ENCODE data around the gene NOTCH3.

Gene NOTCH3

GRCh38 chr19:15184776-15185175 lies 16.0 kb downstream of the NOTCH3 start:
- Histone ChIP-seq H3K4me2 (ENCODE audit: low read length) (no peak overlapping the region), H3K36me3 (ENCODE audit: control insufficient read depth, low read length) (no peaks in the 10 kb centered on the region), H3K4me3 (ENCODE audit: low read length) (no peak overlapping the region), H3K9me3 (ENCODE audit: control insufficient read depth, insufficient read depth, low read length) (no peaks in the 10 kb centered on the region), H3F3A (ENCODE audit: control insufficient read depth, insufficient read depth) (no peaks in the 10 kb centered on the region), H3K79me2 (ENCODE audit: control insufficient read depth, low read length) (no peaks in the 10 kb centered on the region), H3K27ac (ENCODE audit: low read depth, low read length) (no peak overlapping the region), H4K20me1 (ENCODE audit: control insufficient read depth, insufficient read depth, low read depth, low read length) (no peaks in the 10 kb centered on the region), H3K9me2 (replicated peaks; ENCODE audit: control insufficient read depth, low read length) (no peaks in the 10 kb centered on the region), H3K27me3 (ENCODE audit: control insufficient read depth, low read length) (no peaks in the 10 kb centered on the region), H3K4me1 (ENCODE audit: control insufficient read depth, low read length) (peaks cover 3% of the 10 kb centered on the region; the same call in 1 of the 2 replicates)
- TF ChIP-seq EZH2phosphoT487 (IDR thresholded peaks at IDR 0.05; ENCODE audit: borderline replicate concordance, low read length): no peak
- TF ChIP-seq, protein P1, sequence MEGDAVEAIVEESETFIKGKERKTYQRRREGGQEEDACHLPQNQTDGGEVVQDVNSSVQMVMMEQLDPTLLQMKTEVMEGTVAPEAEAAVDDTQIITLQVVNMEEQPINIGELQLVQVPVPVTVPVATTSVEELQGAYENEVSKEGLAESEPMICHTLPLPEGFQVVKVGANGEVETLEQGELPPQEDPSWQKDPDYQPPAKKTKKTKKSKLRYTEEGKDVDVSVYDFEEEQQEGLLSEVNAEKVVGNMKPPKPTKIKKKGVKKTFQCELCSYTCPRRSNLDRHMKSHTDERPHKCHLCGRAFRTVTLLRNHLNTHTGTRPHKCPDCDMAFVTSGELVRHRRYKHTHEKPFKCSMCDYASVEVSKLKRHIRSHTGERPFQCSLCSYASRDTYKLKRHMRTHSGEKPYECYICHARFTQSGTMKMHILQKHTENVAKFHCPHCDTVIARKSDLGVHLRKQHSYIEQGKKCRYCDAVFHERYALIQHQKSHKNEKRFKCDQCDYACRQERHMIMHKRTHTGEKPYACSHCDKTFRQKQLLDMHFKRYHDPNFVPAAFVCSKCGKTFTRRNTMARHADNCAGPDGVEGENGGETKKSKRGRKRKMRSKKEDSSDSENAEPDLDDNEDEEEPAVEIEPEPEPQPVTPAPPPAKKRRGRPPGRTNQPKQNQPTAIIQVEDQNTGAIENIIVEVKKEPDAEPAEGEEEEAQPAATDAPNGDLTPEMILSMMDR (IDR thresholded peaks at IDR 0.05; ENCODE audit: low read depth, low read length, poor library complexity, severe bottlenecking): no peak

DNA sequence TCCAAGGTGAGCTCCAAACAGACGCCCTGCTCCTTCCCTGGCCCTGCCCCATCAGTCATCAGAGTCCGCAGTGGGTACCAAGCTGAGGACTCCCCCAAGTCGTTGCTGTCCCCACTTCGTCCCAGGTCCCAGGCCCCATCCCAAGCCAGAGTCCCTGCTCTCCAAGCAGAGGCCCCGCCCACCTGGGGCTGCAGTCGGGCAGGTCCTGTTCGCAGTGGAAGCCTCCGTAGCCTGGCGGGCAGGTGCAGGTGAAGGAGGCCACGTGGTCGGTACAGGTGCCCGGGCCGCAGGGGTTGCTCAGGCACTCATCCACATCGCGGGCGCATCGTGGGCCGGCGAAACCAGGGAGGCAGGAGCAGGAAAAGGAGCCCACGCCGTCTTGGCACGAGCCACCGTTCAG lies 19.4 kb downstream of the NOTCH3 start:
- no peak for TF ChIP-seq EZH2phosphoT487 (IDR thresholded peaks at IDR 0.05; ENCODE audit: borderline replicate concordance, low read length)
- TF ChIP-seq, protein P1 (IDR thresholded peaks at IDR 0.05; ENCODE audit: low read depth, low read length, poor library complexity, severe bottlenecking): no peak
- Histone ChIP-seq H3K79me2 (ENCODE audit: control insufficient read depth, low read length) (no peaks in the 10 kb centered on the region), H3K27me3 (ENCODE audit: control insufficient read depth, low read length) (no peaks in the 10 kb centered on the region), H3K4me3 (ENCODE audit: low read length) (peak overlapping the region; percentile 64; the same call in 1 of the 2 replicates), H3K9me3 (ENCODE audit: control insufficient read depth, insufficient read depth, low read length) (no peaks in the 10 kb centered on the region), H3K4me1 (ENCODE audit: control insufficient read depth, low read length) (peaks cover 6% of the 10 kb centered on the region), H3K4me2 (ENCODE audit: low read length) (peak overlapping the region; percentile 59), H3K9me2 (replicated peaks; ENCODE audit: control insufficient read depth, low read length) (no peaks in the 10 kb centered on the region), H3F3A (ENCODE audit: control insufficient read depth, insufficient read depth) (no peaks in the 10 kb centered on the region), H4K20me1 (ENCODE audit: control insufficient read depth, insufficient read depth, low read depth, low read length) (no peaks in the 10 kb centered on the region), H3K27ac (ENCODE audit: low read depth, low read length) (no peak overlapping the region), H3K36me3 (ENCODE audit: control insufficient read depth, low read length) (no peaks in the 10 kb centered on the region)

DNA sequence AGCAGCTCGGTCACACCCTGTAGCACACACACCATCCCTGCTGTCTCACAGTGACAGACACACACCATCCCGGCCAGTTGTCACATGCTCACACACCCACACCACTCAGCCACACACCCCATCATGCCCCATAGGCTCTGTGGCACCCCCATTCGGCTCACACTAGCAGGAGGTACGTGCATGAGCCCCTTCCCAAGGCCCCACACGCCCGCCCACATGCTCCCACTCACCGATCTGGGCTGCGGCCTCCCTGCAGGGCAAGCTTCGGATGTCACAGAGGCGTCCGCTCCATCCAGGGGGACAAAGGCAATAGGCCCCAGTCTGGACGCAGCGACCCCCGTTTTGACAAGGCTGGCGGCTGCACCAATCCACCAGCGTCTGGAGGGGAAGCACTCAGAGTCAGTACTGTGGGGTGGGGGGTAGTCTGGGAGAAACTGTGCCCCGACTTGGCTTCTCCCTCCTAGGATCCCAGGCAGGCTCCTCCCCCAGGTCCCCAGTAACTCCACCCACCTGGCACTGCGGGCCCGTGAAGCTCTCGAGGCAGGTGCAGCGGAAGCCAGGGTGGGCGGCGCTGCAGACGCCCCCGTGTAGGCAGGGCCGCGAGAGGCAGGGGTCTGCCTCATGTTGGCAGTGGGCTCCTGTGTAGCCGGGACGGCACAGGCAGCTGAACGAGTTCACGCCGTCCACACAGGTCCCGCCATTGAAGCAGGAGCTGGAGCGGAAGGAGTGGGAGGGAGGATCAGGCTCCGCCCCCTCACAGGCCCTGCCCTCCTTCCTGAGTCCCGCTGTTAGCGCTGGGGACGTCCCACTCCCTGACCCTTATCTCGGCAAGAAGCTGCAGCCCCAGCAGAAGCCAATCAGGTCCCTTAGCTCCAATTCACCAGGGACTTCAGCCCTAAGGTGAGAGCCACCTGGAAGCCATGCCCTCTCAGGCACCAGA lies 20.1 kb downstream of the NOTCH3 start:
- peak overlapping the region; percentile 59 for H3K4me2 ChIP-seq (ENCODE audit: low read length)
- no peaks in the 10 kb centered on the region for H4K20me1 ChIP-seq (ENCODE audit: control insufficient read depth, insufficient read depth, low read depth, low read length)
- H3K27ac ChIP-seq (ENCODE audit: low read depth, low read length): no peak overlapping the region
- H3K9me3 ChIP-seq (ENCODE audit: control insufficient read depth, insufficient read depth, low read length): no peaks in the 10 kb centered on the region
- H3F3A ChIP-seq (ENCODE audit: control insufficient read depth, insufficient read depth): no peaks in the 10 kb centered on the region
- TF ChIP-seq, protein P1 (IDR thresholded peaks at IDR 0.05; ENCODE audit: low read depth, low read length, poor library complexity, severe bottlenecking): no peak
- no peak for TF ChIP-seq EZH2phosphoT487 (IDR thresholded peaks at IDR 0.05; ENCODE audit: borderline replicate concordance, low read length)
- H3K4me1 ChIP-seq (ENCODE audit: control insufficient read depth, low read length): peaks cover 6% of the 10 kb centered on the region
- H3K79me2 ChIP-seq (ENCODE audit: control insufficient read depth, low read length): no peaks in the 10 kb centered on the region
- H3K36me3 ChIP-seq (ENCODE audit: control insufficient read depth, low read length): no peaks in the 10 kb centered on the region
- no peaks in the 10 kb centered on the region for H3K27me3 ChIP-seq (ENCODE audit: control insufficient read depth, low read length)
- no peaks in the 10 kb centered on the region for H3K9me2 ChIP-seq (replicated peaks; ENCODE audit: control insufficient read depth, low read length)
- H3K4me3 ChIP-seq (ENCODE audit: low read length): peak overlapping the region; percentile 64
